Measurements from ENCODE around the gene FBRS.

DNA sequence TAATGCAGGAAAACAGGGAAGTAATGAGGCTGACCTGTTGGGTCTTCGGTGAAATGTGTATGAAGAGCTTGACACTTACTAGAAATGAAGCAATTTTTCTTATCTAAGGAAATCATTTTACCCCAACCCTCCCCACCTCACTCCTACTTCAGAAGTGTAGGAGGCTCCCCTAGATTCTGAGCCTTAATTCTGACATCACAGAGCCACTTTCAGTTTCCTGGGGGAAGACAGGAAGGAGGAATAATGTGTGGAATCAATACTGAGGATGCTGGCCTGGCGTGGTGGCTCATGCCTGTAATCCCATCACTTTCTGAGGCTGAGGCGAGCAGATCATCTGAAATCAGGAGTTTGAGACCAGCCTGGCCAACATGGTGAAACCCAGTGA is 20.3 kb downstream of the FBRS start:
- TF ChIP-seq, protein P1, sequence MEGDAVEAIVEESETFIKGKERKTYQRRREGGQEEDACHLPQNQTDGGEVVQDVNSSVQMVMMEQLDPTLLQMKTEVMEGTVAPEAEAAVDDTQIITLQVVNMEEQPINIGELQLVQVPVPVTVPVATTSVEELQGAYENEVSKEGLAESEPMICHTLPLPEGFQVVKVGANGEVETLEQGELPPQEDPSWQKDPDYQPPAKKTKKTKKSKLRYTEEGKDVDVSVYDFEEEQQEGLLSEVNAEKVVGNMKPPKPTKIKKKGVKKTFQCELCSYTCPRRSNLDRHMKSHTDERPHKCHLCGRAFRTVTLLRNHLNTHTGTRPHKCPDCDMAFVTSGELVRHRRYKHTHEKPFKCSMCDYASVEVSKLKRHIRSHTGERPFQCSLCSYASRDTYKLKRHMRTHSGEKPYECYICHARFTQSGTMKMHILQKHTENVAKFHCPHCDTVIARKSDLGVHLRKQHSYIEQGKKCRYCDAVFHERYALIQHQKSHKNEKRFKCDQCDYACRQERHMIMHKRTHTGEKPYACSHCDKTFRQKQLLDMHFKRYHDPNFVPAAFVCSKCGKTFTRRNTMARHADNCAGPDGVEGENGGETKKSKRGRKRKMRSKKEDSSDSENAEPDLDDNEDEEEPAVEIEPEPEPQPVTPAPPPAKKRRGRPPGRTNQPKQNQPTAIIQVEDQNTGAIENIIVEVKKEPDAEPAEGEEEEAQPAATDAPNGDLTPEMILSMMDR (IDR thresholded peaks at IDR 0.05 in 4 of 5, conservative IDR thresholded peaks at IDR 0.05 in 1 of 5) = no peak
- no peak for TF ChIP-seq POLR2A (IDR thresholded peaks at IDR 0.05)
